ENCODE data around the gene PSME1. TPM values are rescaled to one million over a fixed set of nuclear protein-coding genes. Genes with fewer than 3 reads are reported as not detected.

PSME1 gene
- total RNA-seq, 4 donors from 2014 or later, result 100 to 256 (median 116) TPM

DNA sequence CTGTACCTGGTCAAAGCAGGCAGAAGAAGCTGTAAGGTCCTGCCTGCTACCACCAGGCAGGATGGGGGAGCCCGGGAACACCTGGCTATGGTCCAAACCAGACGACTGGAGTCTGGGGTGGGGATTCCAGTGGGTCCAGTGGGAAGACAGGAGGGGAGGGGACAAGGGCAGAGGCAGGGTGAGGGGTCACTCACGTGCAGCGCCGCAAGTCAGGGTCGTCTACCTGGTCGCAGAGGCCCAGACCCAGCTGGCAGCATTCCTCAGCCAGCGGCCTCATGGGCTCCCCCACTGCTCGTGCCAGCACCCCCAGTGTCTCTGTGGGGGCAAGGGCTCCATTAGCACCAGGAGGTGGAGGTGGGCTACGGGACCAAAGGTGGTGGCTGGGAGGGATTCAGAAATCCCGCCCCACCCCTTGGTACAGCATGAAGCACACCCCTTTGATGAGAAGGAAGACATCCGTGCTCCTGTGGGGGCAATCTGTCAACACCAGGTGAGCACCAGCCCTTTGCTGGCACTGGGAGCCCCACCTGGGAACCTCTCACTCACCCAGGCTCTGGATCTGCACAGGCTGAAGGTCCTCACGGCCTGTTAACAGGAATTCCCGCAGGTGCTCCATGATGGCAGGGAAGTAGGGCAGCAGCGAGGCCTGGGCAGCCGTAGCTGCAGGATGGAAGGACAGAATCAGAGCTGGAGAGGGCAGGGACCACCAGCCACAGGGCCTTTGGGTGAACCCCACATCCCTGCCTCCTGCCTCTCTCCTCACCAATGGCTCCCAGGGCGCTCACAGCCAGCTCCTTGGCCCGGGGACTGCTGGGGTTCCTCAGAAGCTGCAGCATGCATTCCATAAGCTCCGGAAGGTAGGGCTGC, 48.3 kb downstream of the PSME1 start:
- Histone ChIP-seq H3K36me3 (peaks cover 41 to 81% (median 43%) of the 10 kb centered on the region in 3 donors), H3K27me3 (no peaks in the 10 kb centered on the region), H3K9me3 (no peaks in the 10 kb centered on the region), H3K27ac (no peak overlapping the region), H3K4me3 (no peak overlapping the region), H3K4me1 (peaks cover 3 to 34% (median 25%) of the 10 kb centered on the region in 3 donors)
- 84 to 85% methylated on average over 8 to 12 of the region's 19 CpGs for WGBS, 2 donors
- TF ChIP-seq CTCF (IDR thresholded peaks at IDR 0.05) (no peak), POLR2A (IDR thresholded peaks at IDR 0.05) (no peak)
- intact Hi-C loops (cut with DNase I), result no loop called here
- DNase-seq, result no peak

DNA sequence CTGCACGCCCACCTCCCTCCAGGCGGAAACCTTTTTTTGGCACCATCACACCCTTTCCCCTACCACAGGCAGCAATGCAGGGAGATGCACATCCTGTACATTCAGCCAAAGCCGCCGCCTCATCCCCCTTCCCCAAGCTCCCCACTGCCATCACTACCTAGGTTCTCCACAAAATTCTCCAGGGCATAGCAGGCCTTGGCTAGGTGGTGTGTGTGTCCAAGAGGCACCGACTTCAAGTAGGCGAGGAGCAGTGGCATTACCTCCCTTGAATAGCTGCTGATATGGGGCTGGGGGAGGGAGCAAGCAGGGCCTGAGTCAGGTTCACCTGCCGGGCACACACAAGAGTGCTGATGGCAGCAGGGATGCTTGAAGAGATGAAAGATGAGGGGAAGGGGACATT, 49.0 kb downstream of the PSME1 start:
- no peak for TF ChIP-seq CTCF (IDR thresholded peaks at IDR 0.05)
- no peak for TF ChIP-seq POLR2A (IDR thresholded peaks at IDR 0.05)
- Histone ChIP-seq H3K4me1 (peaks cover 3 to 31% (median 20%) of the 10 kb centered on the region in 3 donors), H3K36me3 (peaks cover 37 to 80% (median 37%) of the 10 kb centered on the region in 3 donors), H3K9me3 (no peaks in the 10 kb centered on the region), H3K4me3 (no peak overlapping the region), H3K27me3 (no peaks in the 10 kb centered on the region), H3K27ac (no peak overlapping the region)
- intact Hi-C loops (cut with DNase I), result no loop called here
- no peak for DNase-seq
- WGBS, 2 donors, result 93 to 96% methylated on average over 3 to 4 of the region's 7 CpGs

GRCh38 chr14:24185741-24186140, 49.7 kb downstream of the PSME1 start:
- TF ChIP-seq CTCF (IDR thresholded peaks at IDR 0.05) (no peak), POLR2A (IDR thresholded peaks at IDR 0.05) (no peak)
- no peaks in the 10 kb centered on the region for H3K9me3 ChIP-seq
- no peak for DNase-seq
- H3K27me3 ChIP-seq, result no peaks in the 10 kb centered on the region
- no peak overlapping the region for H3K4me3 ChIP-seq
- no peak overlapping the region for H3K27ac ChIP-seq
- intact Hi-C loops (cut with DNase I), result no loop called here
- 89% methylated on average over 9 to 11 of the region's 11 CpGs for WGBS, 2 donors
- H3K36me3 ChIP-seq, result peaks cover 29 to 79% (median 37%) of the 10 kb centered on the region in 3 donors
- peaks cover 3 to 24% (median 15%) of the 10 kb centered on the region in 3 donors for H3K4me1 ChIP-seq

DNA sequence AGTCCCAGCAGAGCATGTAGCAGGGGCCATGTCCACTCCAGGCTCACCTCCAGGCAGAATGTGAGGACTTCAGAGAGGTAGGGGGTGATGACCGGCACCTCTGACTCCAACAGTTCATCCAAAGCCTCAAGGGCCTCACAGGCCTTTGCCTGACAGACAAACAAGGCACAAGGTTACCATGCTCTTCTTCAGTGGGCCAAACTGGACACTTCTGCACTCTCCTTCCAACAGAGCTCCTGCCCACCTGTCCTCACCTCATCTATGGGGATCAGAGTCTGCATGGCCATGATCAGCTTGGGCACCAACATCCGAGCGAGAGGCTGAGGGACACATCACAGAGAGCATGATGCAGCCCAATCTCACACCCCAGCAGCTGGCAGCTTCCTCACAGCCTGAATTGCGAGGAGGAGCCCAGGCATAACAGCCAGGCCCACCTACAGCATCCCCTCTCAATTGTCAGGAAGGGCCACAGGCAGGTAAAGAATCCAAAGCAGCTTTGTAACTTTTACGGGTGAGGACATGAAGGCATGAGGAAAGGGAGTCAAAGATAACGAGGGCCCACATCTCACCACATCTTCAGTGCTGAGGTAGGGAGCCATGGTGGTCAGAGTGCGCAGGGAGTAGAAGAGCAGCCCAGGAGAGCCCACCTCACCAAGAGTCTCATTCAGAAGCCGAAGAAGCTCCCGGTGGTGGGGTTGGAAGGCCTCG, 51.0 kb downstream of the PSME1 start:
- peaks cover 3 to 29% (median 15%) of the 10 kb centered on the region in 3 donors for H3K4me1 ChIP-seq
- no peaks in the 10 kb centered on the region for H3K27me3 ChIP-seq
- TF ChIP-seq POLR2A (IDR thresholded peaks at IDR 0.05), result no peak
- no peak for TF ChIP-seq CTCF (IDR thresholded peaks at IDR 0.05)
- intact Hi-C loops (cut with DNase I), result no loop called here
- no peak overlapping the region for H3K27ac ChIP-seq
- H3K36me3 ChIP-seq, result peaks cover 25 to 78% (median 39%) of the 10 kb centered on the region in 3 donors
- peak overlapping the region in 1 of 4 donors; percentile 86 for H3K4me3 ChIP-seq
- 81 to 90% methylated on average over 6 to 7 of the region's 10 CpGs for WGBS, 2 donors
- H3K9me3 ChIP-seq, result no peaks in the 10 kb centered on the region
- no peak for DNase-seq

DNA sequence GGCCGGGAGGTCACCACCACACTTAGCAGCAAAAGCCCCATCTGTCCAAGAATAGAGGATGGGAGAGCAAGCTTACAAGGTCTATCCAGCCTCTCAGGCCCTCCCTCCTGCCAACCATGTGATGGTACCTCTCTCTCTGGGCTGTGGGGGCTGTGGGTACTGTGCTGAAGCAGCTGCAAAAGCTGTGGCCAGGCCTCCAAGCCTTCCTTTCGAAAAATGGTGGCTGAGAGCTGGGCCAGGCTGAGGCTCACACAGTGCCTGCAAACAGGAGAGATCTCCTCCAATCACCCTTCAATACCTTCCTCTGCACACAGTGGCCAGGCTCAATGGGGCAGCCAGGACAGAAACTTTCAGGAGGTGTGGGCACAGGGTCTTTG, 51.5 kb downstream of the PSME1 start:
- Histone ChIP-seq H3K4me3 (peak overlapping the region in 3 of 4 donors; percentile 74 to 86 (median 82)), H3K36me3 (peaks cover 30 to 78% (median 35%) of the 10 kb centered on the region in 3 donors), H3K4me1 (peaks cover 3 to 34% (median 15%) of the 10 kb centered on the region in 3 donors), H3K27ac (peak overlapping the region in 2 of 4 donors; percentile 80 to 87), H3K9me3 (no peaks in the 10 kb centered on the region), H3K27me3 (no peaks in the 10 kb centered on the region)
- WGBS, 2 donors, result 67 to 82% methylated on average over 1 to 2 of the region's 2 CpGs
- intact Hi-C loops (cut with DNase I), result no loop called here
- no peak for TF ChIP-seq CTCF (IDR thresholded peaks at IDR 0.05)
- no peak for TF ChIP-seq POLR2A (IDR thresholded peaks at IDR 0.05)
- DNase-seq, result no peak
